ENCODE results near the gene HSD11B1. TPM values are rescaled to one million over a fixed set of nuclear protein-coding genes. Genes with fewer than 3 reads are reported as not detected.

Gene HSD11B1
- total and polyA plus RNA-seq, 2 of the 4 experiments (the other 2 are of a cell fraction) = 0.41 to 0.72 TPM

- Histone ChIP-seq H2AFZ (replicated peaks; ENCODE audit: low read length, poor library complexity) (no peak overlapping the region), H3K4me2 (ENCODE audit: low read depth, low read length) (no peak overlapping the region), H3K18ac (ENCODE audit: low read depth, low read length) (no peak overlapping the region), H2BK20ac (ENCODE audit: low read depth, low read length) (no peak overlapping the region), H3K4ac (ENCODE audit: low read depth, low read length) (no peak overlapping the region), H3K4me1 (ENCODE audit: control insufficient read depth, insufficient read depth, low read length) (no peaks in the 10 kb centered on the region), H4K5ac (ENCODE audit: low read depth, low read length) (no peak overlapping the region), H2BK120ac (ENCODE audit: low read depth, low read length) (no peak overlapping the region), H3K27me3 (ENCODE audit: control insufficient read depth, insufficient read depth, low read length) (peaks cover 11% of the 10 kb centered on the region; the same call in 1 of the 2 replicates), H3K36me3 (ENCODE audit: control insufficient read depth, insufficient read depth, low read length) (no peaks in the 10 kb centered on the region), H2AK5ac (ENCODE audit: low read depth, low read length) (no peak overlapping the region), H2BK15ac (ENCODE audit: low read depth, low read length) (no peak overlapping the region), H2AK9ac (replicated peaks; ENCODE audit: low read depth, low read length, poor library complexity) (no peak overlapping the region), H3K27ac (ENCODE audit: insufficient read depth, low read length) (no peak overlapping the region), H4K91ac (ENCODE audit: insufficient read depth, low read depth, low read length) (no peak overlapping the region), H4K8ac (ENCODE audit: low read depth in 2 of 2, low read length in 2 of 2) (no peak overlapping the region), H4K20me1 (ENCODE audit: insufficient read depth, low read length) (no peaks in the 10 kb centered on the region), H3K23ac (ENCODE audit: low read depth, low read length) (no peak overlapping the region), H3K79me1 (ENCODE audit: low read depth in 1 of 2, low read length in 2 of 2) (no peaks in the 10 kb centered on the region), H3K14ac (replicated peaks; ENCODE audit: low read depth, low read length) (no peak overlapping the region), H3K4me3 (ENCODE audit: insufficient read depth, low read depth, low read length) (no peak overlapping the region), H3K9me1 (ENCODE audit: insufficient read depth, low read length) (no peaks in the 10 kb centered on the region), H2BK5ac (ENCODE audit: low read depth, low read length, poor library complexity, severe bottlenecking) (no peak overlapping the region), H3K9me3 (ENCODE audit: control insufficient read depth, insufficient read depth, low read length) (no peaks in the 10 kb centered on the region), H3K9ac (ENCODE audit: low read depth, low read length) (no peak overlapping the region), H3K56ac (ENCODE audit: extremely low read depth, insufficient read depth, low read length) (no peak overlapping the region)
- TF ChIP-seq MXI1 (IDR thresholded peaks at IDR 0.05; ENCODE audit: borderline replicate concordance, low read depth, low read length) = no peak
- TF ChIP-seq SMC3 (IDR thresholded peaks at IDR 0.05; ENCODE audit: low read depth, low read length) = no peak
- no peak for TF ChIP-seq RFX5 (IDR thresholded peaks at IDR 0.05; ENCODE audit: low read depth, low read length)
- TF ChIP-seq, protein P1, sequence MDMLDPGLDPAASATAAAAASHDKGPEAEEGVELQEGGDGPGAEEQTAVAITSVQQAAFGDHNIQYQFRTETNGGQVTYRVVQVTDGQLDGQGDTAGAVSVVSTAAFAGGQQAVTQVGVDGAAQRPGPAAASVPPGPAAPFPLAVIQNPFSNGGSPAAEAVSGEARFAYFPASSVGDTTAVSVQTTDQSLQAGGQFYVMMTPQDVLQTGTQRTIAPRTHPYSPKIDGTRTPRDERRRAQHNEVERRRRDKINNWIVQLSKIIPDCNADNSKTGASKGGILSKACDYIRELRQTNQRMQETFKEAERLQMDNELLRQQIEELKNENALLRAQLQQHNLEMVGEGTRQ (IDR thresholded peaks at IDR 0.05; ENCODE audit: low read depth, low read length) = no peak
- no peak for TF ChIP-seq RCOR1 (IDR thresholded peaks at IDR 0.05; ENCODE audit: insufficient replicate concordance, low read length)
- no peak for TF ChIP-seq CTCF (conservative IDR thresholded peaks at IDR 0.05; ENCODE audit: low read depth, low read length)
- POLR2A ChIA-PET (ENCODE audit: unreplicated experiment) = no interaction called here
- intact Hi-C loops (cut with micrococcal nuclease) (no loop called here), in situ Hi-C loops (cut with MboI; ENCODE audit: low sequenced_read_pairs) (loop anchor here (5.0 kb wide), 1 partner anchor 180 kb away; no protein-coding TSS in a partner anchor), dilution Hi-C loops (cut with HindIII; ENCODE audit: low sequenced_read_pairs, unreplicated experiment) (no loop called here)
- ATAC-seq (ENCODE audit: low read depth) (no peak), DNase-seq (no peak)
- CTCF ChIA-PET = no interaction called here
- WGBS, 2 experiments (ENCODE audit: extremely low coverage in 2 of 2, insufficient read length in 1 of 2) = no CpG with 5 or more reads among the region's 5 CpGs
- no TSS peak for BruUV-seq (replicated peaks)
Observed at GRCh38 chr1:209756615-209757445, 52.2 kb downstream of the HSD11B1 start.

Measured in IMR-90 (cell line).